HepG2 (cell line): ENCODE data around the gene PEMT. TPM values are rescaled to one million over a fixed set of nuclear protein-coding genes. Genes with fewer than 3 reads are reported as not detected.

Experiments used
- AFF4 ChIP-seq: sonication (generic); formaldehyde crosslinking; IDR thresholded peaks from 2 replicates; pipeline ENCODE4 v1.4.0; 2020; ENCODE audit warnings: missing genetic modification reagents
- AGO2 ChIP-seq: fragments of 200-400 bp; formaldehyde crosslinking; optimal IDR thresholded peaks from 2 replicates; pipeline ENCODE3; 2017; ENCODE audit warnings: mild to moderate bottlenecking, low read depth, low read length, moderate library complexity
- HNF1B ChIP-seq: sonication (generic); formaldehyde crosslinking; IDR thresholded peaks from 2 replicates; pipeline ENCODE4 v1.5.1; 2020; ENCODE audit warnings: mild to moderate bottlenecking, moderate library complexity, missing genetic modification reagents
- KDM5B ChIP-seq: sonication (generic); formaldehyde crosslinking; IDR thresholded peaks from 2 replicates; pipeline ENCODE4 v1.4.0; 2020; ENCODE audit warnings: missing genetic modification reagents, mild to moderate bottlenecking, borderline replicate concordance
- SALL1 ChIP-seq: sonication (generic); formaldehyde crosslinking; IDR thresholded peaks from 2 replicates; pipeline ENCODE4 v1.8.0; 2022; ENCODE audit warnings: mild to moderate bottlenecking, missing genetic modification reagents
- ZSCAN29 ChIP-seq: sonication (generic); formaldehyde crosslinking; conservative IDR thresholded peaks from 2 replicates; pipeline ENCODE4 v1.4.0; 2020; ENCODE audit warnings: mild to moderate bottlenecking, missing genetic modification reagents
- polyA plus RNA-seq, 8 experiments: library from polyadenylated mRNA; depleted of rRNA in 3 of 8; stranded (reverse) in 7 of 8; unstranded in 1 of 8; fragments of >200 nt; fragmentation: Illumina TruSeq in 4 of 8; extraction: Trizol in 4 of 8; gene quantifications; 2 replicates each; pipeline versions ENCODE4 v1.2.1 to v1.2.3, GENCODE V29; 2011 to 2016; ENCODE audit warnings: low read depth in 4 of 8, missing spikeins in 1 of 8, mixed read lengths in 1 of 8; ENCODE audit not compliant: insufficient read depth in 1 of 8
- total RNA-seq, 5 experiments: library from RNA; depleted of rRNA; stranded (reverse); fragments of >200 nt; fragmentation: Illumina TruSeq; extraction: Trizol; gene quantifications; 2 replicates each; pipeline ENCODE4 v1.2.3, GENCODE V29; 2016; ENCODE audit warnings: low read depth in 1 of 5
- TF ChIP-seq, protein P1 (sequence below): sonication (generic); formaldehyde crosslinking; IDR thresholded peaks from 2 replicates; pipeline ENCODE4 v1.9.0; 2021; ENCODE audit warnings: missing genetic modification reagents, mild to moderate bottlenecking, borderline replicate concordance

The PEMT gene
- total and polyA plus RNA-seq, 2 of the 13 experiments (the other 11 are each of a cell fraction or from before 2014, with no cell fraction given) = 31.7 to 43.6 TPM

DNA sequence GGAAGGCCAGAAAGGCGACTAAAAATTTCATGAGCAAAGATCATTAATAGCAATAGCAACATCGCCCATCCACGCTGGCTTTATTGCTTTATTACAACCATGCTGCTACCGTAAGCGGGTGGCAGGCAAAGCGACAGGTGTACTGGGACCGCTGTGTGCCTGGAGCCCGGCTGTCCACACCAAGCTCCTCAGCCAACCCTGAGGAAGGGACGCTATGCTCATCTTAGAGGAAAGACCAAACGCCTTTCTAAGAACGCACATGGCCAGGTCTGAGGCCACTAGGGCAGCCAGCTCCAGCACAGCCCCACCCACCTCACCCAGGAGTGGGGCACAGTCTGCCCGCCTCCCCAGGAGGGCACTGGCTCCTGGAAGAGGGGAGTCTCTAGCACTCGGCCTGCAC is 28.0 kb downstream of the PEMT start (continued):
- TF ChIP-seq AFF4 (CRISPR knock-in tag) = no peak
- no peak for TF ChIP-seq HNF1B (CRISPR knock-in tag)
- TF ChIP-seq, protein P1, sequence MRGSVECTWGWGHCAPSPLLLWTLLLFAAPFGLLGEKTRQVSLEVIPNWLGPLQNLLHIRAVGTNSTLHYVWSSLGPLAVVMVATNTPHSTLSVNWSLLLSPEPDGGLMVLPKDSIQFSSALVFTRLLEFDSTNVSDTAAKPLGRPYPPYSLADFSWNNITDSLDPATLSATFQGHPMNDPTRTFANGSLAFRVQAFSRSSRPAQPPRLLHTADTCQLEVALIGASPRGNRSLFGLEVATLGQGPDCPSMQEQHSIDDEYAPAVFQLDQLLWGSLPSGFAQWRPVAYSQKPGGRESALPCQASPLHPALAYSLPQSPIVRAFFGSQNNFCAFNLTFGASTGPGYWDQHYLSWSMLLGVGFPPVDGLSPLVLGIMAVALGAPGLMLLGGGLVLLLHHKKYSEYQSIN = no peak
- no peak for TF ChIP-seq SALL1 (CRISPR knock-in tag)
- no peak for TF ChIP-seq AGO2
- TF ChIP-seq ZSCAN29 (CRISPR knock-in tag) = no peak
- TF ChIP-seq KDM5B (CRISPR knock-in tag) = no peak
